GM12878 (cell line): ENCODE data around the gene ZMYND11. TPM values are rescaled to one million over a fixed set of nuclear protein-coding genes. Genes with fewer than 3 reads are reported as not detected.

Experiments used
- ATAC-seq: fragments of 200-7000 bp; cut with Tn5 transposase; 3 replicates; pipeline ENCODE4 v1.9.1; 2020; ENCODE audit warnings: mild to moderate bottlenecking, moderate library complexity
- BruUV-seq: library from RNA; stranded (reverse); fragments of 400-500 nt; replicated peaks from 2 replicates; lab custom pipeline; 2021; lab: Mats Ljungman, UMichigan
- CTCF ChIA-PET: fragments of 300-600 bp; sonication (Branson Sonifier 250); formaldehyde crosslinking; extraction: SDS; loops from one replicate; lab custom pipeline; 2021; ENCODE audit warnings: inconsistent platforms; lab: Yijun Ruan, JAX
- POLR2A ChIA-PET: fragments of 350-600 bp; formaldehyde crosslinking; extraction: SDS; loops from one replicate; lab custom pipeline; 2021; ENCODE audit warnings: inconsistent platforms; lab: Charles Lee
- RAD21 ChIA-PET: fragments of 300-600 bp; sonication (Branson Sonifier 250); formaldehyde crosslinking; loops from one replicate; lab custom pipeline; 2023; ENCODE audit warnings: antibody characterized with exemption; ENCODE audit not compliant: unreplicated experiment; lab: Charles Lee
- SMC1A ChIA-PET: fragments of 300-600 bp; sonication (Branson Sonifier 250); formaldehyde crosslinking; loops from one replicate; lab custom pipeline; 2023; ENCODE audit not compliant: unreplicated experiment, uncharacterized antibody; lab: Charles Lee
- DNase-seq: peaks from one replicate; pipeline ENCODE4 v3.0.0-alpha.2; 2011; ENCODE audit warnings: low read depth, low spot score
- FAIRE-seq: peaks from 3 replicates; lab custom pipeline; 2011; peaks lifted over from hg19 to GRCh38; lab: Jason Lieb, UNC
- H2AFZ ChIP-seq: 2 replicates; pipeline ENCODE4 v1.6.0; 2011; ENCODE audit warnings: low read depth, low read length, control low read depth; ENCODE audit not compliant: control insufficient read depth
- H3K27ac ChIP-seq: 2 replicates; pipeline ENCODE4 v1.5.1; 2011; ENCODE audit warnings: control low read depth; ENCODE audit not compliant: control insufficient read depth, insufficient read depth
- H3K27me3 ChIP-seq, 2 experiments: replicated peaks in 1 of 2; 2 replicates each; pipeline versions ENCODE4 v1.6.0 to v1.6.1; 2011; ENCODE audit warnings: low read length in 1 of 2; ENCODE audit not compliant: control insufficient read depth in 2 of 2, insufficient read depth in 2 of 2
- H3K36me3 ChIP-seq, 2 experiments: 2 replicates each; pipeline ENCODE4 v1.5.1; 2011; ENCODE audit warnings: low read length in 1 of 2; ENCODE audit not compliant: control insufficient read depth in 2 of 2, insufficient read depth in 2 of 2
- H3K4me1 ChIP-seq: 2 replicates; pipeline ENCODE4 v1.6.1; 2011; ENCODE audit warnings: mild to moderate bottlenecking, low read length, moderate library complexity, mixed read lengths; ENCODE audit not compliant: control insufficient read depth, insufficient read depth
- H3K4me2 ChIP-seq: 2 replicates; pipeline ENCODE4 v1.6.0; 2011; ENCODE audit warnings: control low read depth; ENCODE audit not compliant: control insufficient read depth, insufficient read depth
- H3K4me3 ChIP-seq: fragments of 200-600 bp; sonication (generic); 2 replicates; pipeline ENCODE4 v1.5.1; 2016
- H3K79me2 ChIP-seq: 2 replicates; pipeline ENCODE4 v1.6.0; 2011; ENCODE audit warnings: low read length; ENCODE audit not compliant: control insufficient read depth, insufficient read depth
- H3K9ac ChIP-seq: 2 replicates; pipeline ENCODE4 v1.8.0; 2011; ENCODE audit warnings: low read length, control low read depth, mixed read lengths; ENCODE audit not compliant: control insufficient read depth, insufficient read depth
- H3K9me3 ChIP-seq: replicated peaks from 3 replicates; pipeline ENCODE4 v1.5.1; 2011; ENCODE audit warnings: mild to moderate bottlenecking, low read length; ENCODE audit not compliant: control insufficient read depth, insufficient read depth
- H4K20me1 ChIP-seq: 2 replicates; pipeline ENCODE4 v1.6.0; 2011; ENCODE audit not compliant: control insufficient read depth, insufficient read depth
- HDAC2 ChIP-seq: fragments of 200-600 bp; sonication (generic); IDR thresholded peaks from 2 replicates; pipeline ENCODE4 v1.6.1; 2017
- HDAC6 ChIP-seq: fragments of 200-600 bp; sonication (generic); IDR thresholded peaks from one replicate; pipeline ENCODE4 v1.8.0; 2017; ENCODE audit warnings: antibody characterized with exemption; ENCODE audit not compliant: unreplicated experiment
- IKZF2 ChIP-seq, 2 experiments: fragments of 450-650 bp; IDR thresholded peaks; 2 replicates each; pipeline ENCODE4 v1.6.1; 2017; ENCODE audit warnings: mild to moderate bottlenecking in 2 of 2, moderate library complexity in 2 of 2
- NFYA ChIP-seq: IDR thresholded peaks from 2 replicates; pipeline ENCODE4 v1.6.1; 2011; ENCODE audit warnings: low read depth, mild to moderate bottlenecking, low read length, improper control_type of control experiment, borderline replicate concordance
- PAX5 ChIP-seq: IDR thresholded peaks from 2 replicates; pipeline ENCODE4 v1.6.1; 2011; ENCODE audit warnings: low read depth, low read length, borderline replicate concordance
- PAX8 ChIP-seq: fragments of 450-650 bp; IDR thresholded peaks from 2 replicates; pipeline ENCODE4 v1.6.1; 2017; ENCODE audit warnings: mild to moderate bottlenecking, moderate library complexity
- POLR2AphosphoS5 ChIP-seq: IDR thresholded peaks from 2 replicates; pipeline ENCODE4 v1.6.1; 2011; ENCODE audit warnings: mild to moderate bottlenecking, low read length, inconsistent platforms
- SMARCA5 ChIP-seq: fragments of 450-650 bp; IDR thresholded peaks from 2 replicates; pipeline ENCODE4 v1.6.1; 2017; ENCODE audit warnings: mild to moderate bottlenecking
- SUZ12 ChIP-seq: fragments of 200-600 bp; sonication (generic); IDR thresholded peaks from one replicate; pipeline ENCODE4 v1.6.1; 2018; ENCODE audit warnings: antibody characterized with exemption, mild to moderate bottlenecking; ENCODE audit not compliant: unreplicated experiment
- WRNIP1 ChIP-seq: IDR thresholded peaks from 2 replicates; pipeline ENCODE4 v1.6.1; 2011; ENCODE audit warnings: low read depth, low read length, improper control_type of control experiment, borderline replicate concordance
- ZNF622 ChIP-seq: fragments of 450-650 bp; IDR thresholded peaks from 2 replicates; pipeline ENCODE4 v1.6.1; 2017; ENCODE audit warnings: mild to moderate bottlenecking, inconsistent platforms
- WGBS: methylation state at CpG from one replicate; pipeline ENCODE4 v1.1.6; 2016; ENCODE audit warnings: low lambda C conversion rate; ENCODE audit not compliant: insufficient replicate concordance, insufficient coverage; ENCODE audit errors: missing lambda C conversion rate; 5-methylcytosine and 5-hydroxymethylcytosine counted together
- in situ Hi-C: fragments of 300-500 bp; cut with MboI; formaldehyde crosslinking; loops from 9 replicates; pipeline ENCODE4 v1.14.3; 2018; ENCODE audit warnings: mixed read lengths
- intact Hi-C: fragments of 100-400 bp; cut with micrococcal nuclease; formaldehyde crosslinking; loops from one replicate; pipeline ENCODE4 v1.14.2; 2022; ENCODE audit not compliant: unreplicated experiment
- polyA plus RNA-seq, 11 experiments: library from polyadenylated mRNA; depleted of rRNA in 4 of 11; unstranded in 6 of 11; stranded (reverse) in 5 of 11; fragments of >200 nt; fragmentation: Nextera tagmentation in 4 of 11; fragmentation: Illumina TruSeq in 1 of 11; extraction: Ambion mirVana in 4 of 11; extraction: Trizol in 1 of 11; gene quantifications; 1 replicate in 1 of 11; 2 replicates in 10 of 11; pipeline versions ENCODE4 v1.2.1 to v1.2.3, GENCODE V29; 2011 to 2016; ENCODE audit warnings: inconsistent platforms in 2 of 11, missing spikeins in 2 of 11, low read depth in 1 of 11
- total RNA-seq, 4 experiments: library from RNA; depleted of rRNA in 3 of 4; stranded (reverse); fragments of >200 nt in 3 of 4; fragmentation: Illumina TruSeq in 1 of 4; extraction: Trizol in 1 of 4; gene quantifications; 2 replicates each; pipeline versions ENCODE4 v1.2.1 to v1.2.3, GENCODE V29; 2013 to 2021
- TF ChIP-seq, protein P1 (sequence below): fragments of 450-650 bp; IDR thresholded peaks from 2 replicates; pipeline ENCODE4 v1.6.1; 2018; ENCODE audit warnings: borderline replicate concordance, mild to moderate bottlenecking; ENCODE audit not compliant: partially characterized antibody
- TF ChIP-seq, protein P2 (sequence below): fragments of 450-650 bp; formaldehyde crosslinking; IDR thresholded peaks from 2 replicates; pipeline ENCODE4 v1.4.0; 2020; ENCODE audit warnings: mild to moderate bottlenecking, moderate library complexity

The ZMYND11 gene
- total and polyA plus RNA-seq, 10 of the 15 experiments (the other 5 are each of a cell fraction or from before 2014, with no cell fraction given), result 3.3 to 24.4 (median 13.1) TPM

DNA sequence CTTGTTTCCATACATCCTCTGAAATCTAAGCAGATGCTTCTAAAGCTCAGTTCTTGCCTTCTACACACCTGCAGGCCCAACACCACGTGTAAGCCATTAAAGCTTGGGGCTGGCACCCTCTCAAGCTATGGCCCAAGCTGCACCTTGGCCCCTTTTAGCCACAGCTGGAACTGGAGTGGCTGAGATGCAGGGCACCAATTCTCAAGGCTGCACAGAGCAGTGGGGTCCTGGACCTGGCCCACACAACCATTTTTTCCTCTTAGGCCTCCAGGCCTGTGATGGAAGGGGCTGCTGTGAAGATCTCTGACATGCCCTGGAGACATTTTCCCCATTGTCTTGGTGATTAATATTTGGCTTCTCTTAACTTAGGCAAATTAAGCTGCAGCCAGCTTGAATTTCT, 38.8 kb upstream of the ZMYND11 start:
- intact Hi-C loops, result no loop called here
- Histone ChIP-seq H3K4me1 (no peaks in the 10 kb centered on the region), H3K9me3 (no peaks in the 10 kb centered on the region; the same call in 2 of the 3 replicates), H3K27ac (no peak overlapping the region), H4K20me1 (no peaks in the 10 kb centered on the region), H2AFZ (no peak overlapping the region), H3K4me3 (no peak overlapping the region), H3K4me2 (no peak overlapping the region), H3K27me3 (no peaks in the 10 kb centered on the region), H3K9ac (no peak overlapping the region), H3K79me2 (no peaks in the 10 kb centered on the region), H3K36me3 (no peaks in the 10 kb centered on the region)
- TF ChIP-seq HDAC6 (no peak), POLR2AphosphoS5 (no peak), ZNF622 (no peak), NFYA (no peak), IKZF2 (IDR thresholded peaks at IDR 0.05) (no peak), SUZ12 (no peak), SMARCA5 (no peak), PAX5 (no peak), HDAC2 (no peak), WRNIP1 (no peak), PAX8 (no peak)
- TF ChIP-seq, protein P1, sequence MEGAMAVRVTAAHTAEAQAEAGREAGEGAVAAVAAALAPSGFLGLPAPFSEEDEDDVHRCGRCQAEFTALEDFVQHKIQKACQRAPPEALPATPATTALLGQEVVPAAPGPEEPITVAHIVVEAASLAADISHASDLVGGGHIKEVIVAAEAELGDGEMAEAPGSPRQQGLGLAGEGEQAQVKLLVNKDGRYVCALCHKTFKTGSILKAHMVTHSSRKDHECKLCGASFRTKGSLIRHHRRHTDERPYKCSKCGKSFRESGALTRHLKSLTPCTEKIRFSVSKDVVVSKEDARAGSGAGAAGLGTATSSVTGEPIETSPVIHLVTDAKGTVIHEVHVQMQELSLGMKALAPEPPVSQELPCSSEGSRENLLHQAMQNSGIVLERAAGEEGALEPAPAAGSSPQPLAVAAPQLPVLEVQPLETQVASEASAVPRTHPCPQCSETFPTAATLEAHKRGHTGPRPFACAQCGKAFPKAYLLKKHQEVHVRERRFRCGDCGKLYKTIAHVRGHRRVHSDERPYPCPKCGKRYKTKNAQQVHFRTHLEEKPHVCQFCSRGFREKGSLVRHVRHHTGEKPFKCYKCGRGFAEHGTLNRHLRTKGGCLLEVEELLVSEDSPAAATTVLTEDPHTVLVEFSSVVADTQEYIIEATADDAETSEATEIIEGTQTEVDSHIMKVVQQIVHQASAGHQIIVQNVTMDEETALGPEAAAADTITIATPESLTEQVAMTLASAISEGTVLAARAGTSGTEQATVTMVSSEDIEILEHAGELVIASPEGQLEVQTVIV, result no peak
- TF ChIP-seq, protein P2, sequence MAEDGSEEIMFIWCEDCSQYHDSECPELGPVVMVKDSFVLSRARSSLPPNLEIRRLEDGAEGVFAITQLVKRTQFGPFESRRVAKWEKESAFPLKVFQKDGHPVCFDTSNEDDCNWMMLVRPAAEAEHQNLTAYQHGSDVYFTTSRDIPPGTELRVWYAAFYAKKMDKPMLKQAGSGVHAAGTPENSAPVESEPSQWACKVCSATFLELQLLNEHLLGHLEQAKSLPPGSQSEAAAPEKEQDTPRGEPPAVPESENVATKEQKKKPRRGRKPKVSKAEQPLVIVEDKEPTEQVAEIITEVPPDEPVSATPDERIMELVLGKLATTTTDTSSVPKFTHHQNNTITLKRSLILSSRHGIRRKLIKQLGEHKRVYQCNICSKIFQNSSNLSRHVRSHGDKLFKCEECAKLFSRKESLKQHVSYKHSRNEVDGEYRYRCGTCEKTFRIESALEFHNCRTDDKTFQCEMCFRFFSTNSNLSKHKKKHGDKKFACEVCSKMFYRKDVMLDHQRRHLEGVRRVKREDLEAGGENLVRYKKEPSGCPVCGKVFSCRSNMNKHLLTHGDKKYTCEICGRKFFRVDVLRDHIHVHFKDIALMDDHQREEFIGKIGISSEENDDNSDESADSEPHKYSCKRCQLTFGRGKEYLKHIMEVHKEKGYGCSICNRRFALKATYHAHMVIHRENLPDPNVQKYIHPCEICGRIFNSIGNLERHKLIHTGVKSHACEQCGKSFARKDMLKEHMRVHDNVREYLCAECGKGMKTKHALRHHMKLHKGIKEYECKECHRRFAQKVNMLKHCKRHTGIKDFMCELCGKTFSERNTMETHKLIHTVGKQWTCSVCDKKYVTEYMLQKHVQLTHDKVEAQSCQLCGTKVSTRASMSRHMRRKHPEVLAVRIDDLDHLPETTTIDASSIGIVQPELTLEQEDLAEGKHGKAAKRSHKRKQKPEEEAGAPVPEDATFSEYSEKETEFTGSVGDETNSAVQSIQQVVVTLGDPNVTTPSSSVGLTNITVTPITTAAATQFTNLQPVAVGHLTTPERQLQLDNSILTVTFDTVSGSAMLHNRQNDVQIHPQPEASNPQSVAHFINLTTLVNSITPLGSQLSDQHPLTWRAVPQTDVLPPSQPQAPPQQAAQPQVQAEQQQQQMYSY (CRISPR knock-in tag), result no peak
- FAIRE-seq, result no peak
- in situ Hi-C loops, result no loop called here
- SMC1A ChIA-PET, result no interaction called here
- DNase-seq, result no peak
- POLR2A ChIA-PET, result no interaction called here
- no TSS peak for BruUV-seq
- ATAC-seq, result no peak
- RAD21 ChIA-PET, result no interaction called here
- CTCF ChIA-PET, result no interaction called here
- 0% methylated on average over 1 of the region's 1 CpG for WGBS
